ENCODE results near the gene HPN.

GRCh38 chr19:35094656-35095055, 53.1 kb downstream of the HPN start:
- TF ChIP-seq POLR2A (IDR thresholded peaks at IDR 0.05) (no peak), CTCF (IDR thresholded peaks at IDR 0.05 in 8 of 11, conservative IDR thresholded peaks at IDR 0.05 in 3 of 11) (no peak), POLR2AphosphoS5 (IDR thresholded peaks at IDR 0.05) (no peak)
